ENCODE data around the gene PCNX4.

- no peak for TF ChIP-seq CTCF (conservative IDR thresholded peaks at IDR 0.05 in 1 of 2, IDR thresholded peaks at IDR 0.05 in 1 of 2; ENCODE audit: low read depth in 1 of 2, low read length in 2 of 2)
- no peak for TF ChIP-seq EZH2 (IDR thresholded peaks at IDR 0.05; ENCODE audit: low read length, missing control alignments)
Observed at GRCh38 chr14:60204843-60205774, 113.4 kb downstream of the PCNX4 start.

All from fibroblast of lung (primary cell).